C4-2B (cell line): ENCODE results near the gene NARF.

Experiments used
- CTCF ChIP-seq: fragments of 450-650 bp; conservative IDR thresholded peaks from 2 replicates; pipeline ENCODE4 v1.5.1; 2017; ENCODE audit warnings: mild to moderate bottlenecking
- ZFX ChIP-seq: fragments of 450-650 bp; IDR thresholded peaks from 2 replicates; pipeline ENCODE4 v1.6.1; 2017

DNA sequence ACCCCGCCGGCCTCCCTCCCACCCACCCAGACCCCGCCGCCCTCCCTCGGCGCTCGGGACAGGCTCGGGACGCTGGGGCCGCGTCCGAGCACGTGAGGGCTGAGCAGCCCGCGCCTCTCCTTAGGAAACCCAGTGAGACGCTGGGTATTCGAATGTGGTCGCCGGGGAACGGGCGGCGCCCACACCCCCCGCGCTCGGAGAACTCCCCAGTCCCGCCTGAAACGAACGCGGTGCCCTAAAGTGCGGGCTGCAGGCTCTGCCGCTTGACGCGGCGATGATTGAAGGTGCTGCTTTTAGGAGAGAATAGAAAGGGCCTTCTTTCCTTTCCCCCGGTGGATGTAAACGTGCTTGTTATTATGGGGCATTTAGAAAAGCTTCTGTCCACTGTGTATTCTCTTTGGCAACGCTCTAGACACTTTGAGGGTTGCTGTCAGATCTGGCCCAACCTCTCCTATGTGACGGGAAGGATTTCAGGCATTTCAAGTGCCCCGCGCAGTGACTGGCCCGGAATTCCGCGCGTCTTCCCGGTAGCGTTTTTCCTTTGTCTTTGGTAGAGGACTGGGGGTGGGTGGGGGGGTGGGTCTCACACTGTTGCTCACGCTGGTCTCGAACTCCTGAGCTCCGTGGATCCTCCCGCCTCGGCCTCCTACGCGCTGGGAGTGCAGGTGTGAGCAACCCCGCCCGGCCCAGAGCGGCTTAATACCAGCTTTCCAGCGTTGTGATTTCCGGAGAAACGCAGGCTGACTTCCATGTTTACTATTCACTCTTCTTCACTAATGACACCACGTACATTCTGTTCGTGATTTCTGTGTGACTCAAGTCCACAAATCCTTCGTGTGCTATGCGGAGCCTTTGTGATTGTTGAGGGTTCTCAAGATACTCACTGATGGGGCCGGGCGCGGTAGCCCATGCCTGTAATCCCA, 39.2 kb downstream of the NARF start:
- TF ChIP-seq CTCF (no peak), ZFX (no peak)
